NCI-H146 (cell line): Measurements from ENCODE around the gene SUGP2.

ENCODE experiments used
- DNase-seq: peaks from one replicate; lab custom pipeline; 2025; lab: John Stamatoyannopoulos, UW

Gene SUGP2

DNA sequence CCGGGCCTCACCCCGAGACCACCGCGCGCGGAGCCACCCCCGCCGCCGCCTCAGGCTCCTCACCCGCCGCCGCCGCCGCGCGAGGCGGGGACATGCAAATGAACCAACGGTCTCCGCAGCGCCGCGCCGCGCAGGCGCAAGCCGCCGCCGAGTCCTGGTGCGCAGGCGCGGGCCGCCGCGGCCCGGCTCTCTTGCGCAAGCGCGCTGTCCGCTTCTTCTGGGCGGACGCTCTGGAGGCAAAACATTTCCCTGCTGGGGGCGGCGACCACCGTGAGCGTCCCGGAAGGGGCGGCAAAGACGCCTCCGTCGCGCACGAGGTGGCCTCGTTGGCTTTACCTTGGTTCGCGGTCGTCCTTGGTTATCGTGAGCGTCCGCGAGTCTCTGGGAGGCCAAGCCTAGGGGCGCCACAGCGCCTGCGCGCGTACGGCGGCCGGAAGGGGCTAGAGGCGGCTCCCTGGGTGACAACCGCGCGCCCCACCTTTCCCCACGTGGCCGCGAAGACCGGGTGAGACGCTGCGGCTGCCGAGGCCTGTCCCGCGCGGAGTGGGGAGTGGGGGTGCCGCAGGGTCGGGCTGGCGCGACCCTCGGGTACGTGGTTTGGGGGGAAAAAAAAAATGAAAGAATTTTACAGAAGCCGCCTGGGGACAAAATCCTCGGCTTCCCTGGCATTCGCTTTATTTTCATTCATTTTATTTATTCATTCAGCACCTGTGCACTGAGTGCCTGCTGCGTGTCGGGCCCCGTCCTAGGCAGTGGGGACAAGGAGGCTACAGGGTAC lies at the start of gene SUGP2, which contains the start of gene ARMC6:
Gene SUGP2 (minus strand): TSS at position 92 of the 778 bp plus-strand sequence. CDS start 2,446 bp downstream, outside the sequence.
Gene ARMC6 (plus strand): TSS at position 178 of the 778 bp plus-strand sequence. CDS start 607 bp downstream, outside the sequence.
- DNase-seq: peak; percentile 92

DNA sequence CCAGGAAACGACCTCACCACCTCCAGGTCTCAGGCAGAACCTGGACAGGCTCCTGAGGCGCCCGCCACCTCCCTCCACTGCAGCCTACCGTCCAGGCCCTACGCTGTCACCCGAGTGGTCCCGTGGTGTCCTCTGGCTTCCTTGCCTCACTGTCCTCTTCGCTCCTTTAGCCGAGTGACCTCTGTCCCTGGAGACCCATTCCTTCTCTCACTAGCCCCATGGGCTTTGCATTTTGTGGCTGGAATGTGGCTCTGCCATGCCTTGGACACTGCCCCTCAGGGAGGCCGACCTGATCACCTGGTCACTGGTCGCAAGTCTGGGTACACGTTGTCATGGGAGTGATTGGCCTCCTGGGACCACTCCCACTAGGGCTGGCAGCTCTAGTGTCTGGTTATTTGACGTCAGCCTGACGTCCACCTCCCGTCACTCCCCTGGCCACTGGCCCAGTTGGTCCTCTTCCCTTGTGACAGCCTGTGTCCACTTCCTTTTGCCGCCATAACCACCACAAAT lies 48.4 kb upstream of the SUGP2 start:
- no peak for DNase-seq

DNA sequence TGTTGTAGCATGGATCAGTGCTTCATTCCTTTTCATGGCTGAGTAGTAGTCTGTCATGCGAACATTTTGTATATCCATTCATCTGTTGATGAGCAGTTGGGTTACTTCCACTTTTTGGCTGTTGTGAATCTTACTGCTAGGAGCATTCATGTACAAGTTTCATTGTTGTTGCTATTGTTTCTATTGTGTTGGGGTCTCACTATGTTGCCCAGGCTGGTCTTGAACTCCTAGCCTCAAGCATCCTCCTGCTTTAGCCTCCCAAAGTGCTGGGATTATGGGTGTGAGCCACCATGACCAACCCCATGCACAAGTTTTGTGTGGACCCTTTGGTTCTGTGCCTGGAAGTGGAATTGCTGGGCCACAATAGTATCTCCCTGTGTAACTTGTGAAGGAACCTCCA lies 46.3 kb upstream of the SUGP2 start:
- no peak for DNase-seq

DNA sequence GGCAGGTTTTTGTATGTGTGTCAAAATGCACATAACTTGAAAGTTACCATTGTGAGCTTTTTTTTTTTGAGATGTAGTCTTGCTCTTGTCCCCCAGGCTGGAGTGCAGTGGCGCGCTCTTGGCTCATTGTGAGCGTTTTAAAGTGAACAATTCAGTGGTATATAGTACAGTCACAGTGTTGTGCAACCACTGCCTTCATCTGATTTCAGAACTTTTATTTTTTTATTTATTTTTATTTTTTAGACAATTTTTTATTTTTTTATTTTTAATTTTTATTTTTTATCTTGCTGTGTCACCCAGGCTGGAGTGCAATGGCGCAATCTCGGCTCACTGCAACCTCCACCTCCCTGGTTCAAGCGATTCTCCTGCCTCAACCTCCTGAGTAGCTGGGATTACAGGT lies 45.5 kb upstream of the SUGP2 start:
- no peak for DNase-seq

DNA sequence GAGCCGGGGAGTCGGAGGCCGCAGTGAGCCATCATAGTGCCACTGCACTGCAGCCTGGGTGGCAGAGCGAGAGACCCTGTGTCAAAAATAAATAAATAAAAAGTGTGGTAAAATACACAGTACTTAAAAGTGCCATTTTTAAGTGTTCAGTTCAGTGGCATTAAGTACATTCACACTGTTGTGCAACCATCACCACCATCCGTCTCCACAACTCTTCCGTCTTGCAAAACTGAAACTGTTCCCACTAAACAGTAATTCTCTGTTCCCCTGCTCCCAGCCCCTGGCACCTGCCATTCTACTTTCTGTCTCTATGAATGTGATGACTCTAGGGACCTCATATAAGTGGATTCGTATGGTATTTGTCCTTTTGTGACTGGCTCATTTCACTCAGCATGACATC lies 43.8 kb upstream of the SUGP2 start:
- DNase-seq: peak; percentile 93

DNA sequence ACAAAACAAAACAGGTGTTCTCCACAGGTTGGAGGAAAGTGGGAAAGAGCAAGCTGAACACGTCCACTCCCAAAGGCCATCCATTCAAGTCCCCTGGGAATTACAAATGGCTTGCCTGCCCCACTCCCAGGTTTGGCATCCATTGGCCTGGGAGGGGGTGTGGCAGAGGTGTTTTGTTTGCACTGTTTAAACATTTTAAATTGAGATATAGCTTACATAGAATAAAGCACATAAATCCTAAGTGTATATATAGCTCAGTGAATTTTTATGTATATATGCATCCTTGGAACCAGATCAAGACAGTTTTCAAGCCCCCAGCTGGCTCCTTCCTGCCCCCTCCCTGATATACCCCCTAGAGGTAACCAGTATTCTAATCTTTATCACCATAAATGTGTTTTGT lies 43.2 kb upstream of the SUGP2 start:
- DNase-seq: no peak

DNA sequence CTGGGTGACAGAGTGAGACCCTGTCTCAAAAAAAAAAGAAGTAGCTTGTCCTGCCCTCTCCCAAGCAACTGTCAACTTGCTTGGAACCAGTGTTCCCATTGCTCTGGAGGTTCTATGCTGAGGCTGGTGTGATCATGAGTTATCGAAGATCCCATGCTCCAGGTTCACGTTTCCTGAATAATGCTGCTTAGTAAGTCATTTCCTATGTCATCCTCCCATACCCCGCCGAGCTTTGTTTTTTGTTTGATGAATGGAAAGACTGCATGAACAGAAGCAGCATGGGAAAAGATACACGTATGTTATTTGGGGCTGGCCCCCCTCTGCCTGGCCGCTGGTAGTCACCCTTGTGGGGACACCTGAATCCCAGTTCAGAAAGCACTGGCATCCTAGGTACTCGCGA lies 41.8 kb upstream of the SUGP2 start:
- no peak for DNase-seq

DNA sequence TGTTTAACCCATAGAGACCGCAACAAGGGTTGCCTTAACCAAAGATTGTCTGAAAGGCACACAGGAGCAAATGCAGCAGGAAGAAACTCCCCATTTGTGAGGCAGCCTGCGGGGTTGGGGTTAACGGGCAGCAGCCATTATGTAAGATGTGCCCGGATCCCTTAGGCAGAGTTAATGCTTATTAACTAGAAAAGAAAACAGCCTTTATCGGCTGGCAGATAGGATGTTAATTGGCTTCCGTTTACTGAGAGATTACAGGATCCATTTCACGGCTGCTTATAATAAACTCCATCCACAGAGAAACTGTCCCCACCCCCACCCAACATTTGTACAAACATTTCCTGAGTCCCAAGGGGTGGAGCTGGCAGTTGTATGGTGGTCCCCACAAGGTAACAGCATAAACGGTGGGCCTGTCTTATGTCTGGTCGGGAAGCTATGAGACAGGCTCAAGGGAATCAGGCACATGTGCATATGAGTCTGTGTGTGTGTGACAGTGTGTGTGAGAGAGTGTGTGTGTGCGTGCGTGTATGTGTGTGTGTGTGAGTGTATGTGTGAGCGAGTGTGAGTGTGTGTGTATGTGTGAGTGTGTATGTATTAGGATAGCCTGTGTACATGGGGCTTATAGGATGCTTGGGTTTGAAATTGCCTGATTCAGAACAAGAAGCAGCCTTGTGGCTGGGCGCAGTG lies 41.0 kb upstream of the SUGP2 start:
- peak; percentile 74 for DNase-seq

DNA sequence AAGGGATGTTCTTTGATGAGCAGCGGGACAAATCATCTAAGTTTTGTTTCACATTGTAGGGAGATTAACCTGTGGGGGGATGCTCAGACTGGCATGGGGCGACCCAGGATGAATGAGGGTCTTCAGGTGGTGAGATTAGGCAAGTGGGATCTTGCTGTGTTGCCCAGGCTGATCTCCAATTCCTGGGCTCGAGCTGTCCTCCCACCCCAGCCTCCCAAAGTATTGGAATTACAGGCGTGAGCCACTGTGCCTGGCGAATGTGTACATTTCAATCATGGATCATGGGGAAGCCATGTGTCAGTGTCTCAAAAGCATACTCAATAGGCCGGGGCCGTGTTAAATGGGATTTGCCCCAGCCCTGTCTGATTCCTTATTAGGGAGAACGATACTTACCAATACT lies 38.6 kb upstream of the SUGP2 start:
- DNase-seq: no peak

DNA sequence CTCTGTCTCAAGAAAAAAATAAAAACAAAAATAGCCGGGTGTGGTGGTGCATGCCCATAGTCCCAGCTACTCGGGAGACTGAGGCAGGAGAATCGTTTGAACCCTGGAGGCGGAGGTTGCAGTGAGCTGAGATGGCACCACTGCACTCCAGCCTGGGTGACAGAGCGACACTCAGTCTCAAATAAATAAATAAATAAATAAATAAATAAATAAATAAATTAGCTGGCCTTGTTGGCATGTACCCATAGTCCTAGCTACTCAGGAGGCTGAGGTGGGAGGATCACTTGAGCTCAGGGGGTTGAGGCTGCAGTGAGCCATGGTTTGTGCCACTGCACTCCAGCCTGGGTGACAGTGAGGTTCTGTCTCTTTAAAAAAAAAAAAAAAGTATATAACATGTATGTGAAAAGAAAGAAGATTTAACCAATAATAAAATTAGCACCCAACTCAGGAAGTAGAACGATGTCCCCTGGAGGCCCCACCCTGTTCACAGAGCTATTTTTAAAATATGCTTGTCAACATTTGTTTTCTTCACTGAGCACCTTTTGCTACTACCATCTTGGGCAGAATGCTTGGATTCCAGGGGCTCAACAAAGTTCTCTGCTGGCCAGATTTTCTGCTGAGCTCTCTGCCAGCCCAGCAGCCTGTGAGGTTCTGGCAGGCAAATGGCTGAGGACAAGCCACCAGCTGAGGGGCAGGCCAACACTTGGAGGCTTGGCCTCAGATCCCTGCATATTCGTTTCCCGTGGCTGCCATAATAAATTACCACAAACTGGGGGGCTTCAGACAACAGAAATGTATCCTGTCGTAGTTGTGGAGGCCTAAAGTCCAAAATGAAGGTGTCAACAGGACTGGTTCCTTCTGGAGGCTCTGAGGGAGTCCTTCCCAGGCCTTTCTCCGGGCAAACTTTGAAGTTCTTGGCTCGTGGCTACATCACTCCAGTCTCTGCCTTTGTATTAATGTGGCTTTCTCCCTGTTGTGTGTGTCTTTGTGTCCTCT lies 35.6 kb upstream of the SUGP2 start:
- no peak for DNase-seq

DNA sequence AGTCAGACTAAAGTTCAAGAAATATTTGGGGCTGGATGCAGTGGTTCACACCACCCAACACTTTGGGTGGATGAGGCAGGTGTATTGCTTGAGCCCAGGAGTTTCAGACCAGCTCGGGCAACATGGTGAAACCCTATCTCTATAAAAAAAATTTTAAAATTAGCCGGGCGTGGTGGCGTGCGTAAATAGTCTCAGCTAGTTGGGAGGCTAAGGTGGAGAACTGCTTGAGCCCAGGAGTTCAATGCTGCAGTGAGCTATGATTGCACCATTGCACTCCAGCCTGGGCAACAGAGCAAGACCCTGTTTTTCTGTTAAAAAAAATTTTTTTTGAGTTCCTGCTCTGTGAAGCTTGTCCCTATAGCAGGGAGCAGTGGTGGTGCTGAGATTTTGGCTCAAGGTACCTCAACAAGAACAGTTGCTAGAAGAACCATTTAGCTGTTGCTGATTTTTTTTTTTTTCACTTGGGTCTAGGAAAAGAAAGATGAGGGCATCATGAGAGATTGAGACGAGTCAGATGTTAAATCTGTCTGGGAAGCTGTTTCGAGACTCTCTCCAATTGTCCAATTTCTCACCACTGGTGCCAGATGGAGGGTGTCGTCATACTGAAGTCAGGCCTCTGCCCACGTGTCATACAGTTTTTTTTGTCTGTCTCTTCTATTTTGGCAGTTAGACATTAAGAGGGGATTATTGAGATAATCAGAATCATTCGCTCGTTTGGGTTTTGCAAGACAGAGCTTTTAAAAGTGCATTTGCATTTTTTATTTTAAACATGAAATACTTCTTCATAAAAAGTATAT lies 34.2 kb upstream of the SUGP2 start:
- DNase-seq: no peak

DNA sequence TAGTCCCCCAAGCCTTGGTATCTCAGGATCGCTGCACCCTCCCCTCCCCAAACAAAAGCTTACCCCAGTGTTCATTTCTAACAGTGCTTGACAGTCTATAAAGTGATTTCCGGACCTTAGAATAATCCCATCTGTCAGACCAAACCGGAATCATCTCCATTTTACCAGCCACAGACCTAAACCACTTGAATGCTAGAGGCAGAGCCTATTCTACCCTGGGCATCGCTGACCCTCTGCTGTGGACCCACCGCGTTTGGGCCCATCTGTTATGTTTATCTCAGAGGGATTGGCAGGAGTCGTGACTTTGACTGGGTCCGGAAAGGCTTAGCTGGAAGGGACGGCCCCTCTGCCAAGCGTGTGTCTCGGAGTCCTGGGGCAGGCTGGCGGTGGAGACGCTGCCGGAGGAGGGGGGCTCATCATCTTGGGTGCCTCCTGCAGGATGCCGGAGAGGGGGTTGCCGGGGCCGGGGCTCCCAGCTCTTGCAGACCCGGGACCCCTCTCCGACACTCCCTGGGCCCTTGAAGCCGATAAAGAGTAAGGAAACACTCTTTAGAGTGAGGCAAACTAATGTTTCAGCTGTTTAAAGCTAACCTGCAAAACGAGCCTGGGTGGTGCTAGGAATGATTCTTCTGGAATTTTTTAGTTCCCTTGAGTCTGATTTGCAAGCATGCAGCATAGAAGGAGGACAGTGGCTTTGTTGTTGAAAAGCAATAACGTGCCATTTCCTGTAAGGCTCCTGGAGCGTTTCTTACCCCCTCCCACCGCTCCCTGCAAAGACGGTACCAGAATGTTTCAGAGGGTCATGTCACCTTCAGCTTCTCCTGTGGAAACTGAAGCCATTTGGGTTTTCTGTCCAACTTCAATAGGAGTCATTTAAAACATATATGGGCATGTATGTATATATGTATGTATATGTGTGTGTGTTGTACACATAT lies 31.8 kb upstream of the SUGP2 start:
- DNase-seq: no peak

DNA sequence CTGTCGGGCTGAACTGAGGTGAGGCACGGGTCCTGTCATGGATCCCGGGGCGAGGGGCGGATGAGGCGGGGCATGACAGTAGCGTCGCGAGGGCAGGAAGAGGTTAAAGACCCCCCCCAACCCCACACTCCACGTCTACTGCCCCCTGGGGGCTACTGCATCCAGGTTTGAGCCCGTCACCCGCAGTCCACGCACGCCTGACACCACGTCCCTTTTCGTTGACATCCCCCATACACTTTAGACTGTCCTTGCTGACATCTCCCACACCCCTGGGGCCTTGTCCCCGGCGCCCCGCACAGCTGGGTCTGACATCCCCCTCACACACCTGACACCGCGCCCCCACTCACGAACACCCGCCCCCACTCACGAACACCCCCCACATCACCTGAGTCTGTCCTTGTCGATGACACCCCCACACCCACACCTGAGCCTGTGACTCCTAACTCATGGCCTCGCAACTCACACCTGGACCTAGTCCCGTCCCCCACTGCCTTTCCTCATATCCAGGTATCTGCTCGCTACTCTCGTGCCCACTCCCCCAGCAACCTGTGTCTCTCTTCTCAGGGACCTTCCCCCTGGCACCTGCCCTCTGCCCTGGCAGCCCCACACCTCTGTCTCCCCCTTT lies 30.9 kb upstream of the SUGP2 start:
- DNase-seq: peak; percentile 42

DNA sequence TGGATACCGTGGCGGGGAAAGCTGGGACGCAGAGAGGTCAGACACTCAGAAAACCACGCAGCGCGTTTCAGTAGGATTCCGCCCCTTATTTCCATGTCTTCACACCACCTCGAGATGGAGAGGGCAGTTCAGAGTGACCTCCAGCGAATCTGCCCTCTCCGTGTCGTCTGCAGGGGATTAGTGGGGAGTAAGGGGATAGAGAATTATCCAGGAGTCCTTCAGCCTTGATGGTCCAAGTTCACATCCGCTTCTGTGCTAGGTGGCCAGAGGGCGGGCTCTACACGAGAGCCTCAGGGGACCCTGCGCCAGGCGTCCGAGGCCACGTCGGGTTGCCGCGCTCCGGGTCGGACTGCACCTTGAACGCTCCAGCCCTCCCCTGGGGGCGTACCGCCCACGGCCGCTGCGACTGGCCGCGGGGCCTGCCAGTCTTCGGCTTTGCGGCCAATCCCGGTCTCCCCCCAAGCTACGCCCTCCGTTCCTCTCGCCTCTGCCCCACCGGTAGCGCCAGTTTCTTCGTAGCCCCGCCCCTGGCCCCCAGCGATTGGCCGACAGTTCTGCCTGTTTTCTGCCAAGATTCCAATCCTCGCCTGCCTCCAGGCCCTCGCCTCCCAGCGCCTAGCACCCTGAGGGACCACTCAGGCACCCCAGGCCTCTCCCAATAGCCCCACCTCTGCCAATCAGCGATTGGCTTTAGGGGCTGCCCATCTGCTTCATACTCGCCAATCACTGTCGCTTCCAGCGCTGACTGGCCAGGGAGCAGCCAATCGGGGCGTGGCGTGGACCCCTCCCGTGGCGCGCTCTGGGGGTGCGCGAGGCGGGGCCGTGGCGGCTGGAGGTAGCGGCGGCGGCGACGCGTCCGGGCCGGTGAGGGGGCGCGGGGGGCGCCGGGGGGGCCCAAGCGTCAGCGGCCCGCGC lies 30.1 kb upstream of the SUGP2 start, which contains the start of gene SLC25A42:
Gene SLC25A42 (plus strand): TSS at position 812 of the 915 bp plus-strand sequence. CDS start 32,131 bp downstream, outside the sequence.
- peak; percentile 100 for DNase-seq

DNA sequence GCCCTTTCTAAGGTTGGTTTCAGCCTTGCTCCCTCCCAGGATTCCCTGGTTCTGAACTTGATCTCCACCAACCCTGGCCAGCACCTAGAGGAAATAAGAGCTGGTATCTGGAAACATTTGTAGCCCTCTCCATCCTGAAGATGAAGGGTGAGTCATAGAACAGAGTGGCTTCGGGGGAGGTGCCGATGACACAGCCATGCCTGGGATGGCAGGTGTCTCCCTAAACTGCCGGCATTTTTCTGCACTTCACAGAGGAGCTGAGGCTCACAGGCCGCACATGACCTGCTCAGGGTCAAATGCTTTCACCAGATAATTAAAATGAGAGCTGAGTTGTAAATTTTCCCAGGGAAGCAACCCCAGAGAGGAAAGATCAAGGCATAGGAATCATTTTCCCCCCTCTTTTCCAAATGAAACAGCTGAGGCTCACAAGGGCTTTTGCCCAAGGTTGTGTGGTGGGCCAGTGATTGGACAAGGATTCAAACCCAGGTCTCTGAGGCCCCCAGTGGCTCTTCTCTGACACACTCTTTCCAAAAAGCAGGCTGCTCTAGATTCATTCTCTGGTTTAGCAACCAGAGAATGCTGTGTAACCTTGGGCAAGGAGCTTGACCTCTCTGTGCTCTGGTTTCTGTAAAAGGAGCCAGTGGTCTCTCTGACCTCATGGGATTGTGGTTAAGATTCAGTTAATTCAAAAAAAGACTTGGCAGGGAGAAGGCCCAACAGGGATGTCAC lies 29.3 kb upstream of the SUGP2 start:
- DNase-seq: no peak

DNA sequence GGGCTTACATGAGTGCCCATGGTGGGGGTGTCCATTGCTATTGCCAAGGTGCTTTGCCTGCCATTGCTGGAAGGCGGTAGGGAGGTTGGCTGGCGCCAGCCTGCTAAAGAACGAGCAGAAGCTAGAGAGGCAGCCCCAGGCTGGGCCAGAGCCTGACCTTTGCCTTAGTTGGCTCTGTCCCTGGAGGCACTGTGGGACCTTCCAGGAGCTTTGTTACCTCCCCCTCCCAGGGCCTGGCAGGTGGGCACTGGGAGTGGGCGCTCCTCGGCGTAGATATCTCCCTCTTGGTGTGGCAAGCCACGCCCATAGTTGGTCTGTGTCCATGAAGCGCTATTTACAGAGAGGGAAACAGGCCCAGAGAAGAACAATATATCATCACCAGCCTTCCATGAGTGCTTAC lies 28.2 kb upstream of the SUGP2 start:
- no peak for DNase-seq

DNA sequence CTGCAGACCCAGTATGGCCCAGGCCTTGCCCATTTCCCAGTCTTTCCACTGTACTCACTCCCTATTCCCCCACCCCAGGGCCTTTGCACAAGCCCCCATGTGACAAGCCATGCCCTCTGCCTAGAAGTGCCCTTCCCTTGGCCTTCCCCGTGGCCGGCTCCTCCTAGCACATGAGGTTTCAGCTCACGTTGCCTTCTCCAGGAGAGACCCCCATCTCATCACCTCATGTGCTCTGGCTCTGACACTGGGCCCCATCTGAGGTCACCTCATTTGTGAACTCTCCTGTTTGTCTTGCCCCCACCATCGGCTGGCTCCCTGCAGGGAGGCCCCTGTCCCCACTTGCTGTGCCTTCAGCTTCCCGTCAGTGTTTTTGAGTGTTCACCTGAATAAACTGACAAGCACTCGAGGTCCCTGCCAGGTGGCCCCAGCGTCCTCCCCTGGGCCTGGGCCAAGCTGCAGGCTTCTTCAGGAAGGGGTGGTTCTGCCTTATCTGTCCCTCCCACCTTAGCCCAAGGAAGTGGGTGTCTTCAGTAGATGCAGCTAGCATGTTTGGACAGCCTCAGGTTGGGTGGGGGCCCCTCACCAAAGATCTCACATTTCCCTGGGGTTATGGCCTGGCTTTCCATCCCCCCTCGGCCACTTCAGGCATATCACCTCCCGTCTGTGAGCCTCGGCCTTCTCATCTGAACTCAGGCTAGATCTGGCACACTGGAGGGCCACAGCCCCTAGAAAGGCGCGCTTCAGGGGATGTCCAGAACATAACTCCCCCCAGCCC lies 26.7 kb upstream of the SUGP2 start:
- DNase-seq: no peak
